HG02852 (cell line): ENCODE measurements around the gene RNASE8.

ENCODE experiments used
- ATAC-seq: cut with Tn5 transposase; IDR thresholded peaks from one replicate; pipeline ENCODE4 v1.9.1; 2021; ENCODE audit warnings: mild to moderate bottlenecking, moderate library complexity; ENCODE audit not compliant: unreplicated experiment

Gene RNASE8

DNA sequence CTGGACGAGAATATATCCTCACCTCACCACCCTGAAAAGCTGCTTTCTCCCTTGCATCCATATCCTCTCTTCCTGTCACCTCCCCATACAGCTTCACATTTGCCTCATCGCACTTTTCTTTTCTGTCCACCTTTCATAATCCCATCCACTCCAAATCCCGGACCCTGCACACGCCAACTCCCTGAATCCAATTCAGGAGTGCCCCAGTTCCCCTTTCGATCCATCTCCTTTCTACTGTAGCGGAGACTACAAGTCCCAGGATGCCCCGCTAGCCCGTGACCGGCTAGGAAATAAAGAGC lies 45.7 kb downstream of the RNASE8 start:
- no peak for ATAC-seq

DNA sequence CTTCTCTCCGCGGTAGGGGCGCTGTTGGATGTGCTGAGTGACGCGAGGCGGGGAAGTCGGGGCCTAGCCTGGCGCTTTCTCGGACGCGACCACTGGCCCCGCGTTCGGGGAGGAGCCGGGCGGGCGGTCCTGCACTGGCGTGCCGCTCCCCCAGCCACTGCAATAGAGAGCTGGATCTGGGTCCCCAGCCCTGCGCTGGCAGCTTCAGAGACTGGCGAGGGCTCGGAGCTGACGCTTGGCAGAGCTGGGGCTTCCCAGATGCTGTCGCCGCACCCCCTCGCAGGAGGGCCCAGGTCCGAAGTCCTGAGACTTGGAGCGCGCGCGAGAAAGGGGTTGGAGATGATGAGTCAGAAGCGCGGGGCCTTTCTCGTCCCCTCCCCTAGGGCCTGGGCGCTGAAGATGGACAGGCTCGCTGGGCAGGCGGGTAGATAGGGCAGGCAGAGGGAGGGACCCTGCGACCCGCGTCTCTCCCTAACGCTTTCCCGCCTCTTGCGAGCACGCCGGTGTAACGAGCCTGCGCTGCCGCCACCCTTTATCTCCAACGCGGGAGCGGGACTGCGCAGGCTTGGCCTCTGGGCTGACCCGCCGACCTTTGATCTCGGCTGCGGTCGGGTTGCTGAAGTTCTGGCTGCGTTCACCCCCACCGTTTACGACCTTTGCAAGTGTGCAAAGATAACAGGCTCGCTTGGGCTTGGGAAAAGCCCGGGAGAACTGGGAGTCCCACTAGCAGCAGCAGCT lies 46.3 kb downstream of the RNASE8 start:
- ATAC-seq = peak; percentile 94

DNA sequence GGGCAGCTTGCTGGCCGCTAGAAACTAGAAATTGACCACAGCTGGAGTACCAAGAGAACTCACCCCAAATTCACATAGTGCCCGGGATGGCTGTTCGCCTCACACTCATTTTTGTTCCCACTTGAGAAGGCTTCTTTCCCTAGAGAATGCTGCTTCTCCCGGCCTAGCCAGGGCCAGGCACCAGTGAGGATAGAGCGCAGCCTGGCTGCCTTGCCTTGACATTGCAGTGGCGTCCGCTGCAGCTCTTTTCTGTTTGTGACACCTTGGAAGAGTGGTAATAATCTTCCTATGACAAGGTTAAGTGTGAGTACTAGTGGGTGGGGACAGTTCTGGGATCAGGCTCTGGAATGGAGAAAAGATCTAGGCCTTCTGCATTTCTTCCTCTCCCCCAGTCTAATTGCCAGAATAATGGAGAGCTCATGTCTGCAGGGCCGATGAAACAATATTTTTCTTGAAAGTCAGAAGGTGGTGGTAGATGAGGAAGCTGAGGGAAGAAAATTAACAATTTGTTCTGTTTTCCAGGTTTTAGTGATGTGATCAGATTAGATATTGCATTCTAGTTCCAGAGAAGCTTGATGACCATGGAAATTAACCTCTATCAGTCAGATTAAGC lies 46.9 kb downstream of the RNASE8 start:
- ATAC-seq = peak; percentile 34

DNA sequence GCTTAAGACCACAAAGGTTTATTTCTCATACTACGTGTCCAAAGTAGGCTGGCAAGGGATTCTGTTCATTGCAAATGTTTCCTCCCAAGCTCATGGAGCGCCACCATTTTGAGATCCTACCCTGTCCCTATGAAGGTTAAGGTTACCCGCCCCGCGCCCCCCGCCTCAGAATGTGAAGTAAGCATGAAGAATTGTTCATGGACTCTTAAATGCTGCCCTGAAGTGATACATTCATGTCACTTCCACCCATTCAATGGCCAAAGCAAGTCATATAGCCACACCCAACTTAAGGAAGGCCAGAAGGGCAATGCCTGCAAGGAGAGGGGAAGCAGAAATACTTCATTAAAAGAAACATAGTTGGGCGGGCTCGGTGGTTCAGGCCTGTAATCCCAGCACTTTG lies 47.5 kb downstream of the RNASE8 start:
- ATAC-seq = no peak

DNA sequence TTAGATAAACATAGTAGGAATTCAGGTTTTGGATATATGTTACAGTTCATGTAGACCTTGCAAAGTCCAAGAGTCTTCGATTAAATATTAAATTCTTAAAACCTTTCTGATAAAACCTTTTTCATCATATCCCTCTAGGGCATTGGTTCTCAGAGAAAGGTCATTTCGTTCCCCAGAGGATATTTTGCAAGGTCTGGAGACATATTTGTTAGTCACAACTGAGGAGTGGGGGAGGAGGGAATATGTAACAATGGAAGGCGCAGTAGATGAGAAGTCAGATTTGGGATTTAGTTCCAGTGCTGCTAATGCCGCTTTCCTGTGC lies 48.5 kb downstream of the RNASE8 start:
- ATAC-seq = no peak

DNA sequence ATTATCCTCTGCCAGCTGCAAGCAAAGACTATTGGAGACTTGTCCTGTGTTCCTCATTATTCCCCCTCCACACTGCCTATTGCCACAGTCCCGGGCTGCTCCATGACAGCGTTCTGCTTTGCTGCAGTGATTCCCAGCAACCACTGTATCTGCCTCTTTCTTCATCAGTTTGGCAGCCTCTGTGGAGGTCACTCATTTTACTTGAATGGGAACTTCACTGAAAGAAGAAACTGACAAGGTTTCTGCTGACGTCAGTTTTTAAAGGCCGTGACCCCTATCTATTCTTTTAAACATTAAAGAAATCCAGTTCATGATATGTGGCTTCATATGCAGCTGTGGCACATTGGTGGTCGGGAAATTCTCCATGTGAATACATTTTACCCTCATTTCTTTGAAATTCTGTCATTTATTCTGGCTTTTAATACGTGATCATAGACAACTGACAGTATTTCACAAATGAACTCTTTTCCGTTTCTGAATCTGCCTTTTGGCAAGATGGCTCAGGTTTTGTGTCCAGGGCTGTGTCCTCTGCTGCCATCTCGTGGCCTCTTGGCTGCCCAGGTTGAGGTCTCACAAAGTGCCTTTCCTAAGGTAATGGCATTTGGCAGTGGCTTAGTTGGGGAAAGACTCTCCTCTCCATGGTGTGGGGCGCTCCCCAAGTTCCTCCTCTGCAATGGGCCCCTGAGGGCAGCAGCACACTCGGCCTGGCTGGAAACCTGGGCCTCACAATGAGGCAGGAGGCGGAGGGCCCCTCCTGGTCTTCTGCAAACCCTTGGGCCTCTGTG lies 49.1 kb downstream of the RNASE8 start:
- ATAC-seq = no peak

DNA sequence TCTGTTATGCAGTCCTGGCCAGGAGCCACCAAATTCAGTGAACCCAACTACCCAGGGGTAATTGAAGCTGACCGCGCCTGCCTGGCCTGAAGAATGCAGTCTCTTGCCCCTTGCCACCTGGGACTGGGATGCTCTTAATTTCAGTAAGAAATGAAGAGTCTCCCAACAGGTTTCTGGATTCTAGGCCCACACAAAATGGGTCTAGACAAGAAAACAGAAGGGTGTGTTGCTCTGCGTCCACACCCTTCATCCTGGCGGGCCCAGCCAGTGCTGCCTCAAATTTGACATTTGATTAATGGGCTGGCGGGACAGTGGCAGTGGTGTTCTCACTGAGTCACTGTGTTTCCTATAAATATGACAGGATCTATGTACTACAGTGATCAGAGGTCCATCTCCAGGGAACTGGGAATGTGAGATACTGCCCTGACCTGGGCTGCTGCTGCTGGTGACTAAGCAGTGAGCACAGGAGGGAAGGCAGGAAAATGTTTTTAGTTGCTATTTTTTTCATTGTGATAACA lies 49.7 kb downstream of the RNASE8 start:
- no peak for ATAC-seq
